ENCODE results near the gene PPFIBP1.

DNA sequence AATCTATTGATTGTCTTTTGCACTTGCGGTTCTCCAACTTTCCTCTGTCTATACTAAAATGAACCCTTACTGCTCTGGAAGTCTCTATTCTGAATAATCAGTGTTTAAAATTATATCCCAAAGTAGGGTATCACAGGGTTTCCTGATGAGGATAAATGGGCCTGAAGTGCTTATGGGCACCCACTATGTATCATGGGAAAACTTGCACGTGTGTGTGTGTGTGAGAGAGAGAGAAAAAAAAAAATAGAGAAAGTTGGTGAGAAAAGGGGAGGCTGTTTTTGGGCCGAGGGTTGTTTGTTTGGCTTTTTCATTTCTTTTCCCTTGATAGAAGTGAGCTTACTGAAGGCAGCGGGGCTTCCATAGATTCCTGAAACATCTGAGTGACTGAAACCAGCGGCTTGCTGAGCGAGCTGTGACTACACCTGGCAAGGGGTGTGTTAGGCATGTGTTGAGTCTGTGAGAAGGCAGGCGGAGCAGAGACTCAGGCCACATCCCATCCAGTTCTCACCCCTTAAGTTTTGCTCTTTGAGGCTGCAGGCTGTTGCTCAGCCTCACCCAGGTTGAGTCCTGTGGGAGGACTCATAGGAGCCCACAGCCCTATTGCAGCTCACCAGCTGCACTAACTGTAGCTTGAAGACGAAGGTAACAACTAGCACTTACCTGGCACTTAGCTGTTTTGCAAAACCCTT is 17.2 kb downstream of the PPFIBP1 start:
- TF ChIP-seq, protein P1, sequence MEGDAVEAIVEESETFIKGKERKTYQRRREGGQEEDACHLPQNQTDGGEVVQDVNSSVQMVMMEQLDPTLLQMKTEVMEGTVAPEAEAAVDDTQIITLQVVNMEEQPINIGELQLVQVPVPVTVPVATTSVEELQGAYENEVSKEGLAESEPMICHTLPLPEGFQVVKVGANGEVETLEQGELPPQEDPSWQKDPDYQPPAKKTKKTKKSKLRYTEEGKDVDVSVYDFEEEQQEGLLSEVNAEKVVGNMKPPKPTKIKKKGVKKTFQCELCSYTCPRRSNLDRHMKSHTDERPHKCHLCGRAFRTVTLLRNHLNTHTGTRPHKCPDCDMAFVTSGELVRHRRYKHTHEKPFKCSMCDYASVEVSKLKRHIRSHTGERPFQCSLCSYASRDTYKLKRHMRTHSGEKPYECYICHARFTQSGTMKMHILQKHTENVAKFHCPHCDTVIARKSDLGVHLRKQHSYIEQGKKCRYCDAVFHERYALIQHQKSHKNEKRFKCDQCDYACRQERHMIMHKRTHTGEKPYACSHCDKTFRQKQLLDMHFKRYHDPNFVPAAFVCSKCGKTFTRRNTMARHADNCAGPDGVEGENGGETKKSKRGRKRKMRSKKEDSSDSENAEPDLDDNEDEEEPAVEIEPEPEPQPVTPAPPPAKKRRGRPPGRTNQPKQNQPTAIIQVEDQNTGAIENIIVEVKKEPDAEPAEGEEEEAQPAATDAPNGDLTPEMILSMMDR (IDR thresholded peaks at IDR 0.05): no peak
- no peak for TF ChIP-seq POLR2A (IDR thresholded peaks at IDR 0.05)

All from lower leg skin (tissue), 3 donors.